ENCODE data around the gene L3MBTL3.

- TF ChIP-seq CTCF (IDR thresholded peaks at IDR 0.05; ENCODE audit: insufficient read depth, low read length, poor library complexity, severe bottlenecking) (no peak), EZH2phosphoT487 (conservative IDR thresholded peaks at IDR 0.05; ENCODE audit: low read length) (no peak)
These were observed 24.0 kb upstream of the L3MBTL3 start for GRCh38 chr6:129994410-129994809.

Data from SU-DHL-6 (cell line).